Neuronal stem cell (in vitro differentiated cells): ENCODE measurements around the gene UBXN10.
A peak's percentile ranks its signal among the peaks of the same experiment; 100 is the strongest.

Source experiments
- DNase-seq: peaks from one replicate; pipeline ENCODE4 v3.0.0-alpha.2; 2013; ENCODE audit warnings: low spot score
- H2AFZ ChIP-seq: one replicate; pipeline ENCODE4 v1.6.1; 2013; ENCODE audit warnings: mild to moderate bottlenecking, low read length, inconsistent platforms
- H2AK5ac ChIP-seq: 2 replicates; pipeline ENCODE4 v1.6.1; 2013; ENCODE audit warnings: low read depth, mild to moderate bottlenecking, inconsistent platforms, low read length, moderate library complexity, mixed read lengths
- H2BK120ac ChIP-seq: 2 replicates; pipeline ENCODE4 v1.6.1; 2013; ENCODE audit warnings: low read depth, mild to moderate bottlenecking, inconsistent platforms, low read length, moderate library complexity, mixed read lengths
- H2BK12ac ChIP-seq: one replicate; pipeline ENCODE4 v1.6.1; 2013; ENCODE audit warnings: low read length, inconsistent platforms
- H2BK15ac ChIP-seq: 2 replicates; pipeline ENCODE4 v1.6.1; 2013; ENCODE audit warnings: mild to moderate bottlenecking, low read length, inconsistent platforms, mixed read lengths
- H2BK5ac ChIP-seq: one replicate; pipeline ENCODE4 v1.6.1; 2013; ENCODE audit warnings: inconsistent platforms, mild to moderate bottlenecking, low read length, moderate library complexity
- H3K14ac ChIP-seq: one replicate; pipeline ENCODE4 v1.6.1; 2013; ENCODE audit warnings: low read length, inconsistent platforms
- H3K18ac ChIP-seq: 2 replicates; pipeline ENCODE4 v1.6.1; 2013; ENCODE audit warnings: low read length, inconsistent platforms
- H3K23ac ChIP-seq: 2 replicates; pipeline ENCODE4 v1.6.1; 2013; ENCODE audit warnings: low read depth, mild to moderate bottlenecking, mixed read lengths, low read length, inconsistent platforms; ENCODE audit not compliant: poor library complexity
- H3K27ac ChIP-seq: replicated peaks from 3 replicates; pipeline ENCODE4 v1.5.1; 2013; ENCODE audit warnings: low read length, inconsistent platforms
- H3K27me3 ChIP-seq, 3 experiments: 2 replicates each; pipeline ENCODE4 v1.6.1; 2013; ENCODE audit warnings: low read length in 3 of 3, mild to moderate bottlenecking in 2 of 3, inconsistent platforms in 1 of 3, low read depth in 1 of 3, mixed read lengths in 1 of 3, moderate library complexity in 1 of 3; ENCODE audit not compliant: control insufficient read depth in 3 of 3, insufficient read depth in 3 of 3
- H3K36me3 ChIP-seq, 2 donors: replicated peaks in 1 of 2; 2 replicates each; pipeline ENCODE4 v1.6.1; 2013; ENCODE audit warnings: low read length in 2 of 2; ENCODE audit not compliant: control insufficient read depth in 2 of 2, insufficient read depth in 2 of 2
- H3K4ac ChIP-seq: 2 replicates; pipeline ENCODE4 v1.6.1; 2013; ENCODE audit warnings: inconsistent platforms, mild to moderate bottlenecking, low read length, moderate library complexity
- H3K4me1 ChIP-seq, 2 donors: 1 replicate in 1 of 2; 2 replicates in 1 of 2; pipeline ENCODE4 v1.6.1; 2013; ENCODE audit warnings: low read length in 2 of 2, low read depth in 1 of 2; ENCODE audit not compliant: control insufficient read depth in 2 of 2, insufficient read depth in 1 of 2
- H3K4me2 ChIP-seq: one replicate; pipeline ENCODE4 v1.6.1; 2013; ENCODE audit warnings: mild to moderate bottlenecking, low read length, inconsistent platforms; ENCODE audit not compliant: insufficient read depth, poor library complexity, severe bottlenecking
- H3K4me3 ChIP-seq, 2 donors: 2 replicates each; pipeline ENCODE4 v1.5.1; 2013; ENCODE audit warnings: low read length in 2 of 2, mild to moderate bottlenecking in 2 of 2, inconsistent platforms in 1 of 2, moderate library complexity in 1 of 2
- H3K79me1 ChIP-seq: one replicate; pipeline ENCODE4 v1.6.1; 2013; ENCODE audit warnings: low read depth, mild to moderate bottlenecking, inconsistent platforms, low read length, moderate library complexity
- H3K9ac ChIP-seq: one replicate; pipeline ENCODE4 v1.6.1; 2013; ENCODE audit warnings: mild to moderate bottlenecking, low read depth, low read length, inconsistent platforms; ENCODE audit not compliant: poor library complexity
- H3K9me3 ChIP-seq, 2 donors: replicated peaks in 1 of 2; 2 replicates each; pipeline versions ENCODE3 to v1.6.1; 2013; ENCODE audit warnings: low read length in 2 of 2, mild to moderate bottlenecking in 2 of 2, inconsistent platforms in 1 of 2, low read depth in 1 of 2, mixed read lengths in 1 of 2, moderate library complexity in 1 of 2; ENCODE audit not compliant: control insufficient read depth in 2 of 2, insufficient read depth in 1 of 2
- H4K8ac ChIP-seq: one replicate; pipeline ENCODE4 v1.6.1; 2013; ENCODE audit warnings: low read depth, mild to moderate bottlenecking, inconsistent platforms, low read length, moderate library complexity
- H4K91ac ChIP-seq: one replicate; pipeline ENCODE4 v1.6.1; 2013; ENCODE audit warnings: low read length, low read depth, mild to moderate bottlenecking, inconsistent platforms; ENCODE audit not compliant: poor library complexity
- WGBS, 2 donors: extraction: QIAGEN DNeasy Blood & Tissue Kit; methylation state at CpG; one replicate each; pipeline ENCODE4 v1.1.7; 2013; ENCODE audit warnings: missing lambda C conversion rate in 2 of 2, mixed read lengths in 1 of 2; ENCODE audit not compliant: insufficient read length in 2 of 2, insufficient replicate concordance in 1 of 2; ENCODE audit errors: extremely low coverage in 2 of 2; 5-methylcytosine and 5-hydroxymethylcytosine counted together

UBXN10 gene

DNA sequence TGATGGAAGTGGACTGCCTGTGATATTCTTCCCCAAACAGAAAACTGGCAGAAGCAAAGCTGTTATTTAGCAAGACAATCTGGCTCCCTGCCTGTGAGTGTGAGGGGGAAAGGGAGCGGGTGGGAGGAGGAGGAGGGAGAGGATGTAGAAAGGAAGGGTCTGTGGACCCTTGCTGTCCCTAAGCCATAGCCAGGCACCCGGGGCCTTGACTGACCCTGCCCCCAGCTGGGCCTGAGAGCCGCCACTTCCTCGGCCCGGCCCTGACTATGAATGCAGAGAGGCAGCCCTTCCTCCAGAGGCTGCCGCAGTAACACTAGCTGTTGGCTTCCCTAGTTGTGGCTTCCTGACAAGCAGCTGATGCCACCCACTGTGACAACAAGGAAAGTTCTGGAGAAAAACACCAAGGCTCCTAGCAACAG lies 32.9 kb upstream of the UBXN10 start:
- Histone ChIP-seq H3K9me3 (no peaks in the 10 kb centered on the region), H2BK5ac (no peak overlapping the region), H3K23ac (no peak overlapping the region), H2BK12ac (no peak overlapping the region), H3K4me2 (no peak overlapping the region), H3K14ac (peak overlapping the region; percentile 67), H2BK120ac (no peak overlapping the region), H3K27ac (no peak overlapping the region), H2BK15ac (no peak overlapping the region), H3K18ac (peak overlapping the region; percentile 42), H3K4me1 (no peaks in the 10 kb centered on the region), H3K79me1 (no peaks in the 10 kb centered on the region), H4K8ac (no peak overlapping the region), H3K4me3 (no peak overlapping the region), H2AFZ (peak overlapping the region; percentile 49), H3K9ac (no peak overlapping the region), H3K27me3 (peaks cover 0 to 3% (median 0%) of the 10 kb centered on the region in 3 experiments), H4K91ac (no peak overlapping the region), H2AK5ac (peak overlapping the region; percentile 53), H3K4ac (no peak overlapping the region), H3K36me3 (no peaks in the 10 kb centered on the region)
- WGBS, 2 donors: no CpG with 5 or more reads among the region's 6 CpGs
- DNase-seq: no peak

- H3K79me1 ChIP-seq: no peaks in the 10 kb centered on the region
- H3K4me1 ChIP-seq: no peaks in the 10 kb centered on the region
- no CpG with 5 or more reads among the region's 18 CpGs for WGBS, 2 donors
- peaks cover 0 to 3% (median 0%) of the 10 kb centered on the region in 3 experiments for H3K27me3 ChIP-seq
- H2BK5ac ChIP-seq: no peak overlapping the region
- H2BK15ac ChIP-seq: no peak overlapping the region
- H2AFZ ChIP-seq: no peak overlapping the region
- no peak overlapping the region for H2BK120ac ChIP-seq
- DNase-seq: no peak
- no peak overlapping the region for H3K27ac ChIP-seq
- H2BK12ac ChIP-seq: no peak overlapping the region
- H3K23ac ChIP-seq: no peak overlapping the region
- no peak overlapping the region for H4K8ac ChIP-seq
- H3K14ac ChIP-seq: no peak overlapping the region
- no peak overlapping the region for H3K4me2 ChIP-seq
- peaks cover 0 to 2% of the 10 kb centered on the region in 2 donors for H3K9me3 ChIP-seq
- no peaks in the 10 kb centered on the region for H3K36me3 ChIP-seq
- no peak overlapping the region for H3K4me3 ChIP-seq
- no peak overlapping the region for H3K9ac ChIP-seq
- H2AK5ac ChIP-seq: no peak overlapping the region
- H3K18ac ChIP-seq: no peak overlapping the region
- H4K91ac ChIP-seq: no peak overlapping the region
- H3K4ac ChIP-seq: no peak overlapping the region
Measured at GRCh38 chr1:20154301-20154831, 31.5 kb upstream of the UBXN10 start.

DNA sequence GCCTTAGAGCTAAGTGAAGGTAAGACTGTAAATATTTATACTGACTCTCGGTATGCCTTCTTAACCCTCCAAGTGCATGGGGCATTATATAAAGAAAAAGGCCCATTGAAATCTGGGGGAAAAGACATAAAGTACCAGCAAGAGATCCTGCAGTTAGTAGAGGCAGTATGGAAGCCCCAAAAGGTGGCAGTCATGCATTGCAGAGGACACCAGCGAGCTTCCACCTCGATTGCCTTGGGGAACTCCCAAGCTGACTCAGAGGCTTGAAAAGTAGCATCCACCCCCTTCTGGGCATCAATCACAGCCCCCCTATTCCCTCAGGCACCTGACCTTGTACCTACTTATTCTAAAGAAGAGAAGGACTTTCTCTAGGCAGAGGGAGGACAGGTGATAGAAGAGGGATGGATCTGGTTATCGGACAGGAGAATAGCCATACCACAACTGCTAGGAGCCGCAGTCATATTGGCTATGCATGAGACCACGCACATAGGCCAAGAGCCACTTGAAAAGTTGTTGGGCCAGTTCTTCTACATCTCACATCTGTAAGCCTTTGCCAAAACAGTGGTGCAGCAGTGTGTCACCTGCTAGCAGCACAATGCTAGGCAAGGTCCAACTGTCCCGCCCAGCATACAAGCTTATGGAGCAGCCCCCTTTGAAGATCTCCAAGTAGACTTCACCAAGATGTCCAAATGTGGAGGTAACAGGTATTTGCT lies 27.4 kb upstream of the UBXN10 start:
- no peak overlapping the region for H4K91ac ChIP-seq
- no peaks in the 10 kb centered on the region for H3K4me1 ChIP-seq
- no peak overlapping the region for H2BK12ac ChIP-seq
- H3K79me1 ChIP-seq: no peaks in the 10 kb centered on the region
- H2BK120ac ChIP-seq: no peak overlapping the region
- no peak overlapping the region for H3K9ac ChIP-seq
- no peak overlapping the region for H2BK5ac ChIP-seq
- no peak overlapping the region for H2BK15ac ChIP-seq
- no peak overlapping the region for H3K14ac ChIP-seq
- no peaks in the 10 kb centered on the region for H3K27me3 ChIP-seq
- no peak overlapping the region for H2AFZ ChIP-seq
- no peak overlapping the region for H2AK5ac ChIP-seq
- H3K4ac ChIP-seq: no peak overlapping the region
- H3K9me3 ChIP-seq: peaks cover 0 to 12% of the 10 kb centered on the region in 2 donors
- H3K4me3 ChIP-seq: no peak overlapping the region
- H3K27ac ChIP-seq: no peak overlapping the region
- no peaks in the 10 kb centered on the region for H3K36me3 ChIP-seq
- H3K4me2 ChIP-seq: no peak overlapping the region
- no peak overlapping the region for H4K8ac ChIP-seq
- H3K18ac ChIP-seq: no peak overlapping the region
- no CpG with 5 or more reads among the region's 7 CpGs for WGBS, 2 donors
- H3K23ac ChIP-seq: no peak overlapping the region
- no peak for DNase-seq

- Histone ChIP-seq H4K8ac (no peak overlapping the region), H2AK5ac (no peak overlapping the region), H3K27me3 (peaks cover 0 to 2% (median 0%) of the 10 kb centered on the region in 3 experiments), H3K18ac (no peak overlapping the region), H3K4me2 (no peak overlapping the region), H2BK5ac (no peak overlapping the region), H4K91ac (no peak overlapping the region), H2AFZ (no peak overlapping the region), H3K4me1 (no peaks in the 10 kb centered on the region), H2BK120ac (no peak overlapping the region), H3K9me3 (peaks cover 0 to 14% of the 10 kb centered on the region in 2 donors), H3K27ac (no peak overlapping the region), H3K23ac (no peak overlapping the region), H2BK12ac (no peak overlapping the region), H3K9ac (no peak overlapping the region), H3K4me3 (no peak overlapping the region), H2BK15ac (no peak overlapping the region), H3K4ac (no peak overlapping the region), H3K36me3 (no peaks in the 10 kb centered on the region), H3K79me1 (no peaks in the 10 kb centered on the region), H3K14ac (no peak overlapping the region)
- DNase-seq: no peak
- WGBS, 2 donors: no CpG with 5 or more reads among the region's 1 CpG
Measured at GRCh38 chr1:20160034-20160433, 25.9 kb upstream of the UBXN10 start.
